Measurements from ENCODE around the gene SLC1A6. TPM values are rescaled to one million over a fixed set of nuclear protein-coding genes. Genes with fewer than 3 reads are reported as not detected.

Gene SLC1A6
- total and polyA plus RNA-seq, 2 donors (not counting 1 experiment from before 2014, with no cell fraction given): 0.25 TPM; not detected in 1

DNA sequence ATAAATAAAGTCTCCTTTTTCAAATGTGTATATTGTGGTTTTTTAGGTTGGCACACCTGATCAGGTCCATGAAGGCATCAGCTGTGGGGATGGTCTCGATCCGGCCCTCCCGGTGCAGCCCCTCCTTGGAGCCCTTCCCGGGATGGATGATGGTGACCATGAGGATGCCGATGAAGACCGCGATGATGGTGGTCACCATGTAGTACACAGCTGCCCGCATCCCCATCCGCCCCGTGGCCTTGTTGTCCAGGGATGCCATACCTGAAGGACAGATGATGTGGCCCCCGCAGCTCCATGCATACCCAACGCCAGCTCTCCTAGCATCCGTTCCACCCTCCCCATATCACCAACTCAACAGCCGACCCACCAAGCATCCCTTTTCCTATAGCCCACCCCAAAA lies 11.4 kb downstream of the SLC1A6 start:
- no peaks in the 10 kb centered on the region for H3K79me2 ChIP-seq (ENCODE audit: control insufficient read depth, insufficient read depth, low read length)
- H3K36me3 ChIP-seq (replicated peaks in 1 of 2; ENCODE audit: control extremely low read depth in 1 of 2, control insufficient read depth in 1 of 2, extremely low read depth in 1 of 2, insufficient read depth in 2 of 2, low read length in 1 of 2): no peaks in the 10 kb centered on the region
- Mint-ChIP-seq H3K4me3 (no peak overlapping the region), H3K9me3 (ENCODE audit: insufficient read depth) (no peaks in the 10 kb centered on the region), H3K27me3 (peaks cover 13% of the 10 kb centered on the region), H3K27ac (no peak overlapping the region), H3K4me1 (no peaks in the 10 kb centered on the region)
- WGBS (ENCODE audit: insufficient coverage): 95% methylated on average over 14 of the region's 14 CpGs
- no peak overlapping the region for H3K4me3 ChIP-seq (ENCODE audit: control extremely low read depth in 1 of 5, extremely low read depth in 1 of 5, insufficient read depth in 1 of 5, low read depth in 2 of 5, low read length in 4 of 5)
- ChIA-PET POLR2A (no interaction called here), CTCF (no interaction called here)
- H3K27me3 ChIP-seq (replicated peaks in 1 of 4; ENCODE audit: control extremely low read depth in 1 of 4, control insufficient read depth in 3 of 4, insufficient read depth in 4 of 4, low read length in 3 of 4): no peaks in the 10 kb centered on the region
- ATAC-seq (ENCODE audit: low read depth) (no peak), DNase-seq (no peak)
- no peak overlapping the region for H2AFZ ChIP-seq (ENCODE audit: insufficient read depth, low read depth, low read length, poor library complexity, severe bottlenecking)
- peaks cover 0 to 4% (median 0%) of the 10 kb centered on the region in 3 donors for H3K9me3 ChIP-seq (ENCODE audit: control extremely low read depth in 1 of 3, control insufficient read depth in 2 of 3, insufficient read depth in 1 of 3, low read length in 2 of 3)
- H3K27ac ChIP-seq (ENCODE audit: low read length in 2 of 2): no peak overlapping the region
- no peak overlapping the region for H3K4me2 ChIP-seq (replicated peaks; ENCODE audit: low read depth, low read length, poor library complexity, severe bottlenecking)
- no peak for TF ChIP-seq EZH2 (IDR thresholded peaks at IDR 0.05; ENCODE audit: borderline replicate concordance, insufficient read depth, low read depth, low read length, poor library complexity, severe bottlenecking)
- TF ChIP-seq, protein P1, sequence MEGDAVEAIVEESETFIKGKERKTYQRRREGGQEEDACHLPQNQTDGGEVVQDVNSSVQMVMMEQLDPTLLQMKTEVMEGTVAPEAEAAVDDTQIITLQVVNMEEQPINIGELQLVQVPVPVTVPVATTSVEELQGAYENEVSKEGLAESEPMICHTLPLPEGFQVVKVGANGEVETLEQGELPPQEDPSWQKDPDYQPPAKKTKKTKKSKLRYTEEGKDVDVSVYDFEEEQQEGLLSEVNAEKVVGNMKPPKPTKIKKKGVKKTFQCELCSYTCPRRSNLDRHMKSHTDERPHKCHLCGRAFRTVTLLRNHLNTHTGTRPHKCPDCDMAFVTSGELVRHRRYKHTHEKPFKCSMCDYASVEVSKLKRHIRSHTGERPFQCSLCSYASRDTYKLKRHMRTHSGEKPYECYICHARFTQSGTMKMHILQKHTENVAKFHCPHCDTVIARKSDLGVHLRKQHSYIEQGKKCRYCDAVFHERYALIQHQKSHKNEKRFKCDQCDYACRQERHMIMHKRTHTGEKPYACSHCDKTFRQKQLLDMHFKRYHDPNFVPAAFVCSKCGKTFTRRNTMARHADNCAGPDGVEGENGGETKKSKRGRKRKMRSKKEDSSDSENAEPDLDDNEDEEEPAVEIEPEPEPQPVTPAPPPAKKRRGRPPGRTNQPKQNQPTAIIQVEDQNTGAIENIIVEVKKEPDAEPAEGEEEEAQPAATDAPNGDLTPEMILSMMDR (IDR thresholded peaks at IDR 0.05): no peak
- H4K20me1 ChIP-seq (ENCODE audit: control insufficient read depth, insufficient read depth, low read length, poor library complexity, severe bottlenecking): no peaks in the 10 kb centered on the region
- no peak overlapping the region for H3K9ac ChIP-seq (ENCODE audit: low read length)
- intact Hi-C loops (cut with micrococcal nuclease): no loop called here
- H3K4me1 ChIP-seq (ENCODE audit: control insufficient read depth in 2 of 2, insufficient read depth in 2 of 2, low read length in 2 of 2): no peaks in the 10 kb centered on the region

DNA sequence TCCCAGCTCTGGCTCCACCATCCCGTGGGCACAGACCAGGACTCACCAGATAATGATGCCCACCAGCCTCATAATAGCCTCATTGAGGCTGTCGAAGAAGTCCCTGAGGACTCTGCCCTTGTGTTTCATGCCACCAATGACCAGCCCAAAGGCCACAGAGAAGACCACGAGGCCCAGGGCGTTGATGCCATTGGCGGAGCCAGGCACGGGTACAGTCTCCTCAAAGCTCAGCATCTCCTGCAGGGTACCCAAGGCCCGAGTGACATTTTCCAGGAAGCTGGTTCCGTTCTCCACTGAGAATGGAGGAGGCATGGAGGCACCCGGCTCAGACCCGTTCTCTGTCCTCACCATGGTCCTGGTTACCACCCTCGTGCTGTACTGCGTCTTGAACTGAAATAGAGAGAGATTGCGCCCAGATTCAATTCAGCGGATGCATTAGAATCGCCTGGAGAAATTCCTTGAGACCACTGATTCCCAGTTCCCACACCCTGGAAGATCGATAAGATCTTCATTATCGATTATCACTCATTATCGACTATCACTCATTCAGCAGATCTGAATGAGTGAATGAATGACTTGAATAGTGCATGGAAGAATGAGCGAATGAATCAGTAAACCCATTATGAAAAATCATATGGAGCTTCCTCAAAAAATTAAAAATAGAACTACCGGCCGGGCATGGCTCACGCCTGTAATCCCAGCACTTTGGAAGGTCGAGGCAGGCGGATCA lies 17.5 kb downstream of the SLC1A6 start:
- TF ChIP-seq EZH2 (IDR thresholded peaks at IDR 0.05; ENCODE audit: borderline replicate concordance, insufficient read depth, low read depth, low read length, poor library complexity, severe bottlenecking): no peak
- TF ChIP-seq, protein P1 (IDR thresholded peaks at IDR 0.05): no peak
- ATAC-seq (ENCODE audit: low read depth): no peak
- no peak overlapping the region for H3K4me3 Mint-ChIP-seq
- no peak overlapping the region for H3K27ac Mint-ChIP-seq
- ChIA-PET POLR2A (no interaction called here), CTCF (interaction anchor here (0.7 kb wide), 1 partner anchor 16 kb away, joined by 3 read pairs; no protein-coding TSS in a partner anchor)
- WGBS (ENCODE audit: insufficient coverage): 92% methylated on average over 16 of the region's 24 CpGs
- Histone ChIP-seq H3K9me3 (ENCODE audit: control extremely low read depth in 1 of 3, control insufficient read depth in 2 of 3, insufficient read depth in 1 of 3, low read length in 2 of 3) (peaks cover 0 to 27% (median 16%) of the 10 kb centered on the region in 3 donors), H3K4me1 (ENCODE audit: control insufficient read depth in 2 of 2, insufficient read depth in 2 of 2, low read length in 2 of 2) (no peaks in the 10 kb centered on the region), H3K9ac (ENCODE audit: low read length) (no peak overlapping the region), H2AFZ (ENCODE audit: insufficient read depth, low read depth, low read length, poor library complexity, severe bottlenecking) (no peak overlapping the region), H3K36me3 (replicated peaks in 1 of 2; ENCODE audit: control extremely low read depth in 1 of 2, control insufficient read depth in 1 of 2, extremely low read depth in 1 of 2, insufficient read depth in 2 of 2, low read length in 1 of 2) (no peaks in the 10 kb centered on the region), H3K4me2 (replicated peaks; ENCODE audit: low read depth, low read length, poor library complexity, severe bottlenecking) (no peak overlapping the region), H3K4me3 (ENCODE audit: control extremely low read depth in 1 of 5, extremely low read depth in 1 of 5, insufficient read depth in 1 of 5, low read depth in 2 of 5, low read length in 4 of 5) (no peak overlapping the region), H4K20me1 (ENCODE audit: control insufficient read depth, insufficient read depth, low read length, poor library complexity, severe bottlenecking) (no peaks in the 10 kb centered on the region), H3K79me2 (ENCODE audit: control insufficient read depth, insufficient read depth, low read length) (no peaks in the 10 kb centered on the region), H3K27me3 (replicated peaks in 1 of 4; ENCODE audit: control extremely low read depth in 1 of 4, control insufficient read depth in 3 of 4, insufficient read depth in 4 of 4, low read length in 3 of 4) (peaks cover 0 to 2% (median 0%) of the 10 kb centered on the region in 4 experiments), H3K27ac (ENCODE audit: low read length in 2 of 2) (no peak overlapping the region)
- DNase-seq: no peak
- intact Hi-C loops (cut with micrococcal nuclease): no loop called here
- peaks cover 5% of the 10 kb centered on the region for H3K27me3 Mint-ChIP-seq
- H3K9me3 Mint-ChIP-seq (ENCODE audit: insufficient read depth): peaks cover 3% of the 10 kb centered on the region
- no peaks in the 10 kb centered on the region for H3K4me1 Mint-ChIP-seq
